ENCODE results near the gene HOXA6.

HOXA6 gene

DNA sequence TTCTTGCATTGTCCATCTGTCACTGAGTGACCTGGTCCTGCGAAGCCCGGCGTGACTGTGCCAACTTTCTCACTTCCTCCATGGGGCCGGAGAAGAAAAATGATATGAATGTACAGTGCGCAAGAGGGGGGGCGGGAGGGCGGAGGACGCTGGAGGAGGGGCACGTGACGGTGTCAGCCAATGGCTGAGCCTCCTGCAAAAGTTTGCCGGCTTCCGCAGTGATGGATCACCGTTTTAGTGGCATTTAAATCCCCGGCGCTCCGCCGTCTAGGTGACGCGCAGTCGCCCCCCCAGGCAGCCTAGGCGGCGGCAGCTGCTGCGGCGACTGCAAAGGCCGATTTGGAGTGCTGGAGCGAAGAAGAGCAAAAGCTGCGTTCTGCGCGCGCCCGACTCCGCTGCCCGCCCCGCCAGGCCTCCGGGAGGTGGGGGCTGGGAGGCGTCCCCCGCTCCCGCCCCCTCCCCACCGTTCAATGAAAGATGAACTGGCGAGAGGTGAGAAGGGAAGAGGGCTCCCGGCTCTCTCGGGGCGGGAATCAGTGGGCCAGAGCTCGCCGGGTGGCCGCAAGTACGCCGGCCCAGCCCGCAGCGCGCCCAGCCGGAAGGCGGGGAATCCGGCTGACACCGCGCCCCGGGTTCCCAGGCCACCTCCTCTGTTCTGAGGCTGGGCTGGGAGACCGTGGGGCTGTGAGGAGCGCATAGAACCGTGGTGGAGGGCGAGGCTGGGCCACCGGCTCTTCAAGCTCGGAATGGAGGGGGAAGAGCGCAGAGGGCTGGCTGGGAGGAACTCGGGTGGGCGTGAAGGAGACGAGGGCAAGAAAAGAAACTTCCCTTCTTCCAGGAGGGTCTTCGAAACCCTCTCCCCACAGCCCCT is 51.4 kb downstream of the HOXA6 start, which contains the start of gene HOXA1:
Gene HOXA1 (minus strand): TSS at position 104 of the 871 bp plus-strand sequence. CDS start 88 bp downstream, at position 16.
- Histone ChIP-seq H3K9me3 (no peaks in the 10 kb centered on the region), H3K27me3 (no peaks in the 10 kb centered on the region), H3K4me3 (peak within 1 kb of the TSS; percentile 80 to 83), H3K36me3 (no peaks in the 10 kb centered on the region), H3K27ac (peak within 1 kb of the TSS; percentile 80 to 81), H3K4me1 (peaks cover 0 to 23% (median 18%) of the 10 kb centered on the region in 4 donors)
- peak; percentile 75 to 88 for DNase-seq
- intact Hi-C loops (cut with DNase I; ENCODE audit: low total_unique reads), result loop anchor here (5.0 to 10.0 kb wide), 2 partner anchors 46 to 1231 kb away; partner anchors contain the start of gene HOXA5
- TF ChIP-seq, protein P1, sequence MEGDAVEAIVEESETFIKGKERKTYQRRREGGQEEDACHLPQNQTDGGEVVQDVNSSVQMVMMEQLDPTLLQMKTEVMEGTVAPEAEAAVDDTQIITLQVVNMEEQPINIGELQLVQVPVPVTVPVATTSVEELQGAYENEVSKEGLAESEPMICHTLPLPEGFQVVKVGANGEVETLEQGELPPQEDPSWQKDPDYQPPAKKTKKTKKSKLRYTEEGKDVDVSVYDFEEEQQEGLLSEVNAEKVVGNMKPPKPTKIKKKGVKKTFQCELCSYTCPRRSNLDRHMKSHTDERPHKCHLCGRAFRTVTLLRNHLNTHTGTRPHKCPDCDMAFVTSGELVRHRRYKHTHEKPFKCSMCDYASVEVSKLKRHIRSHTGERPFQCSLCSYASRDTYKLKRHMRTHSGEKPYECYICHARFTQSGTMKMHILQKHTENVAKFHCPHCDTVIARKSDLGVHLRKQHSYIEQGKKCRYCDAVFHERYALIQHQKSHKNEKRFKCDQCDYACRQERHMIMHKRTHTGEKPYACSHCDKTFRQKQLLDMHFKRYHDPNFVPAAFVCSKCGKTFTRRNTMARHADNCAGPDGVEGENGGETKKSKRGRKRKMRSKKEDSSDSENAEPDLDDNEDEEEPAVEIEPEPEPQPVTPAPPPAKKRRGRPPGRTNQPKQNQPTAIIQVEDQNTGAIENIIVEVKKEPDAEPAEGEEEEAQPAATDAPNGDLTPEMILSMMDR (IDR thresholded peaks at IDR 0.05), result no peak

All from tibial artery (tissue), 4 donors.